Neural progenitor cell (in vitro differentiated cells): ENCODE data around the gene TAS2R46. TPM values are rescaled to one million over a fixed set of nuclear protein-coding genes. Genes with fewer than 3 reads are reported as not detected.

Source experiments
- DNase-seq: peaks from one replicate; pipeline ENCODE4 v3.0.0-alpha.2; 2016; ENCODE audit warnings: low spot score
- H2AFZ ChIP-seq: fragments of 200-600 bp; sonication (generic); replicated peaks from 2 replicates; pipeline ENCODE4 v1.6.1; 2016; ENCODE audit warnings: antibody characterized with exemption
- H3F3A ChIP-seq: fragments of 200-600 bp; sonication (generic); 2 replicates; pipeline ENCODE4 v1.6.1; 2016; ENCODE audit warnings: antibody characterized with exemption, low read depth
- H3K27ac ChIP-seq: fragments of 200-600 bp; sonication (generic); 2 replicates; pipeline ENCODE4 v1.5.1; 2016; ENCODE audit warnings: mild to moderate bottlenecking
- H3K27me3 ChIP-seq: fragments of 200-600 bp; sonication (generic); 2 replicates; pipeline ENCODE4 v1.6.1; 2016; ENCODE audit warnings: mild to moderate bottlenecking, moderate library complexity
- H3K36me3 ChIP-seq: fragments of 200-600 bp; sonication (generic); 2 replicates; pipeline ENCODE4 v1.5.1; 2016
- H3K4me1 ChIP-seq: fragments of 200-600 bp; sonication (generic); 2 replicates; pipeline ENCODE4 v1.6.1; 2016; ENCODE audit warnings: mixed run types
- H3K4me2 ChIP-seq: fragments of 200-600 bp; sonication (generic); 2 replicates; pipeline ENCODE4 v1.6.1; 2016
- H3K4me3 ChIP-seq: fragments of 200-600 bp; sonication (generic); 2 replicates; pipeline ENCODE4 v1.5.1; 2016
- H3K79me2 ChIP-seq: fragments of 200-600 bp; sonication (generic); 2 replicates; pipeline ENCODE4 v1.6.1; 2016; ENCODE audit warnings: low read depth
- H3K9ac ChIP-seq: fragments of 200-600 bp; sonication (generic); 2 replicates; pipeline ENCODE4 v1.6.1; 2016
- H3K9me3 ChIP-seq: fragments of 200-600 bp; sonication (generic); 2 replicates; pipeline ENCODE4 v1.5.1; 2016; ENCODE audit warnings: low read depth
- H4K20me1 ChIP-seq: fragments of 200-600 bp; sonication (generic); 2 replicates; pipeline ENCODE4 v1.6.1; 2016; ENCODE audit warnings: low read depth
- H3K27ac Mint-ChIP-seq: 3 replicates; pipeline ENCODE4 v1.8.0; 2021; ENCODE audit warnings: mixed read lengths
- H3K27me3 Mint-ChIP-seq: 2 replicates; pipeline ENCODE4 v1.8.0; 2022; ENCODE audit warnings: low read depth, mild to moderate bottlenecking, inconsistent platforms, moderate library complexity, mixed read lengths; ENCODE audit not compliant: insufficient read depth
- H3K36me3 Mint-ChIP-seq: 3 replicates; pipeline ENCODE4 v1.8.0; 2021; ENCODE audit warnings: mixed read lengths
- H3K4me1 Mint-ChIP-seq: 3 replicates; pipeline ENCODE4 v1.8.0; 2021; ENCODE audit warnings: mixed read lengths
- H3K4me3 Mint-ChIP-seq: 3 replicates; pipeline ENCODE4 v1.8.0; 2021; ENCODE audit warnings: mild to moderate bottlenecking, moderate library complexity, mixed read lengths
- H3K9me3 Mint-ChIP-seq: 3 replicates; pipeline ENCODE4 v1.8.0; 2020; ENCODE audit warnings: mixed read lengths
- EZH2 ChIP-seq: fragments of 200-600 bp; sonication (generic); IDR thresholded peaks from 2 replicates; pipeline ENCODE4 v1.6.1; 2017; ENCODE audit warnings: antibody characterized with exemption, mild to moderate bottlenecking, moderate library complexity
- EZH2phosphoT487 ChIP-seq: fragments of 200-600 bp; sonication (generic); IDR thresholded peaks from 2 replicates; pipeline ENCODE4 v1.6.1; 2017; ENCODE audit warnings: antibody characterized with exemption
- total RNA-seq: library from RNA; depleted of rRNA; stranded (reverse); fragments of >200 nt; gene quantifications from 2 replicates; pipeline ENCODE4 v1.2.3, GENCODE V29; 2015; ENCODE audit warnings: low replicate concordance
- TF ChIP-seq, protein P1 (sequence below): fragments of 200-600 bp; sonication (generic); IDR thresholded peaks from 2 replicates; pipeline ENCODE4 v1.5.1; 2017; ENCODE audit warnings: antibody characterized with exemption, mild to moderate bottlenecking

The TAS2R46 gene
- total RNA-seq, 1 donor from 2014 or later = 1.9 TPM

DNA sequence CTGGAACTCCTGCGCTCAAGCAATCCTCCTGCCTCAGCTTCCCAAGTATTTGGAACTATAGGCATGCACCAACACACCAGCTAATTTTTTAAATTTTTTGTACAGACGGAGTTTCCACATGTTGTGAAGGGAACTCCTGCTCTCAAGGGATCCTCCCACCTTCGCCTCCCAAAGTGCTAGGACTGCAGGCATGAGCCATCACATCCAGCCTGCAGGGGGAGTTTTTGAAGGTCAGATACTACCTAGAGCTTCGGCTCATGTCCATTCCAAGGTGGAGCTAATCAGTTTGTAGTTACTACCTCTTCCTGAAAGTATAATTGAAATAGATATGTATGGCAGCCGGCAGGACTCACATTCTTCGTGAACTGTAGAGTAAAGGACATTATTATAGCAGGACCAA, 36.0 kb downstream of the TAS2R46 start:
- H3K4me2 ChIP-seq = no peak overlapping the region
- no peaks in the 10 kb centered on the region for H3K4me1 ChIP-seq
- no peak overlapping the region for H2AFZ ChIP-seq
- Mint-ChIP-seq H3K27me3 (no peaks in the 10 kb centered on the region), H3K9me3 (peaks cover 15% of the 10 kb centered on the region), H3K36me3 (peaks cover 41% of the 10 kb centered on the region), H3K4me3 (no peak overlapping the region), H3K27ac (no peak overlapping the region), H3K4me1 (no peaks in the 10 kb centered on the region)
- no peaks in the 10 kb centered on the region for H3K79me2 ChIP-seq
- no peaks in the 10 kb centered on the region for H3F3A ChIP-seq
- DNase-seq = peak; percentile 4
- H3K9ac ChIP-seq = no peak overlapping the region
- H3K36me3 ChIP-seq = no peaks in the 10 kb centered on the region
- H3K27me3 ChIP-seq = no peaks in the 10 kb centered on the region
- no peaks in the 10 kb centered on the region for H3K9me3 ChIP-seq
- no peak overlapping the region for H3K27ac ChIP-seq
- TF ChIP-seq EZH2phosphoT487 = no peak
- TF ChIP-seq, protein P1, sequence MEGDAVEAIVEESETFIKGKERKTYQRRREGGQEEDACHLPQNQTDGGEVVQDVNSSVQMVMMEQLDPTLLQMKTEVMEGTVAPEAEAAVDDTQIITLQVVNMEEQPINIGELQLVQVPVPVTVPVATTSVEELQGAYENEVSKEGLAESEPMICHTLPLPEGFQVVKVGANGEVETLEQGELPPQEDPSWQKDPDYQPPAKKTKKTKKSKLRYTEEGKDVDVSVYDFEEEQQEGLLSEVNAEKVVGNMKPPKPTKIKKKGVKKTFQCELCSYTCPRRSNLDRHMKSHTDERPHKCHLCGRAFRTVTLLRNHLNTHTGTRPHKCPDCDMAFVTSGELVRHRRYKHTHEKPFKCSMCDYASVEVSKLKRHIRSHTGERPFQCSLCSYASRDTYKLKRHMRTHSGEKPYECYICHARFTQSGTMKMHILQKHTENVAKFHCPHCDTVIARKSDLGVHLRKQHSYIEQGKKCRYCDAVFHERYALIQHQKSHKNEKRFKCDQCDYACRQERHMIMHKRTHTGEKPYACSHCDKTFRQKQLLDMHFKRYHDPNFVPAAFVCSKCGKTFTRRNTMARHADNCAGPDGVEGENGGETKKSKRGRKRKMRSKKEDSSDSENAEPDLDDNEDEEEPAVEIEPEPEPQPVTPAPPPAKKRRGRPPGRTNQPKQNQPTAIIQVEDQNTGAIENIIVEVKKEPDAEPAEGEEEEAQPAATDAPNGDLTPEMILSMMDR = peak; percentile 36
- no peak for TF ChIP-seq EZH2
- H3K4me3 ChIP-seq = no peak overlapping the region
- no peaks in the 10 kb centered on the region for H4K20me1 ChIP-seq

DNA sequence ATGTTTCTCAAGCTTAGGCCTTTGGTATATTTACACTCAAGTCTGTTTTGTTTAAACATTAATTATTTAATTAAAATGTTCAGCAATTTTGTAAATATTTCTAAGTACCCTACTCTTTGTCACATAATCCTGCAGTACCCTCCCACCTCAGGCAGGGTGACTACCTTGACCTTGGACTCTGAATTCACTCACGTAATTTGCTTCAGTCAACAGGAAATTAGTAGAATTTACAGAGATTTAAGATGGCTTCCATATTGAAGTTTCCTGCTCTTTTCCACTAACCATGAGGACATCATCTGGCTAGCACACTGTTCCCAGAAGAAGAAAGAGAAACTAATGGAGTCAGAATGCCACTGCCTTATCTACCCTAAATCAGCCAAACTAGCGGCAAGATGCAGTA, 38.7 kb downstream of the TAS2R46 start:
- H3K27ac Mint-ChIP-seq = no peak overlapping the region
- DNase-seq = no peak
- Histone ChIP-seq H3K9ac (no peak overlapping the region), H2AFZ (no peak overlapping the region), H3K79me2 (no peaks in the 10 kb centered on the region), H3K36me3 (no peaks in the 10 kb centered on the region), H3K4me2 (no peak overlapping the region), H3K27me3 (no peaks in the 10 kb centered on the region), H4K20me1 (no peaks in the 10 kb centered on the region), H3K27ac (no peak overlapping the region), H3K9me3 (no peaks in the 10 kb centered on the region), H3F3A (no peaks in the 10 kb centered on the region), H3K4me1 (no peaks in the 10 kb centered on the region), H3K4me3 (no peak overlapping the region)
- TF ChIP-seq EZH2phosphoT487 (no peak), EZH2 (no peak)
- TF ChIP-seq, protein P1 = no peak
- no peaks in the 10 kb centered on the region for H3K4me1 Mint-ChIP-seq
- H3K9me3 Mint-ChIP-seq = peaks cover 15% of the 10 kb centered on the region
- H3K4me3 Mint-ChIP-seq = no peak overlapping the region
- peaks cover 30% of the 10 kb centered on the region for H3K36me3 Mint-ChIP-seq
- no peaks in the 10 kb centered on the region for H3K27me3 Mint-ChIP-seq

DNA sequence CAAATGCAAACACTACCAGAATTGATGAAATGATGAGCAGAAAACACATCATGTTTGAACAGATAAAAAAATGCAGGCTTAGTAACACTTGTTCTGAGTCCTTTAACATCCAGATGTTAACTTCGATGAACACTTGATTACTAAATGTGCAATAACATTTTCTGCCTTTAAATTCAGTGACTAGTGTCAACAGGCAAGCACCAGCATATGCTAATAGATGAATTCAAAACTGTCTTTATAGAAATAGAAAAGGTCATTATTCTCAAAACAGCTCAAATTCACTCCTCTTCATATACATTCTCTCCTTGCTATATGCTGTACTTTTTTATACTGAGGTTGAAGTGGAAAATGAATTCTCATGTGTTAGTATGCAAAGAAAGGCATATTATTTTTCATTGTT, 39.6 kb downstream of the TAS2R46 start, which contains the start of gene TAS2R19:
Gene TAS2R19, minus strand, starts transcription at position 101 of the 400 bp plus-strand sequence. Its CDS starts 49 bp downstream, at position 52.
- DNase-seq = no peak
- Mint-ChIP-seq H3K27ac (no peak within 1 kb of the TSS), H3K36me3 (peaks cover 26% of the 10 kb centered on the region), H3K4me1 (no peaks in the 10 kb centered on the region), H3K4me3 (no peak within 1 kb of the TSS), H3K27me3 (no peaks in the 10 kb centered on the region), H3K9me3 (peaks cover 15% of the 10 kb centered on the region)
- H3K27me3 ChIP-seq = no peaks in the 10 kb centered on the region
- no peaks in the 10 kb centered on the region for H3K36me3 ChIP-seq
- no peak within 1 kb of the TSS for H3K27ac ChIP-seq
- H3K4me1 ChIP-seq = no peaks in the 10 kb centered on the region
- no peak within 1 kb of the TSS for H3K4me2 ChIP-seq
- TF ChIP-seq EZH2phosphoT487 = no peak
- TF ChIP-seq, protein P1 = no peak
- TF ChIP-seq EZH2 = no peak
- H3K9me3 ChIP-seq = no peaks in the 10 kb centered on the region
- H2AFZ ChIP-seq = no peak within 1 kb of the TSS
- H3K79me2 ChIP-seq = no peaks in the 10 kb centered on the region
- no peak within 1 kb of the TSS for H3K9ac ChIP-seq
- H4K20me1 ChIP-seq = no peaks in the 10 kb centered on the region
- H3K4me3 ChIP-seq = no peak within 1 kb of the TSS
- H3F3A ChIP-seq = no peaks in the 10 kb centered on the region
